ENCODE results near the gene ADAMTS17.

The ADAMTS17 gene

DNA sequence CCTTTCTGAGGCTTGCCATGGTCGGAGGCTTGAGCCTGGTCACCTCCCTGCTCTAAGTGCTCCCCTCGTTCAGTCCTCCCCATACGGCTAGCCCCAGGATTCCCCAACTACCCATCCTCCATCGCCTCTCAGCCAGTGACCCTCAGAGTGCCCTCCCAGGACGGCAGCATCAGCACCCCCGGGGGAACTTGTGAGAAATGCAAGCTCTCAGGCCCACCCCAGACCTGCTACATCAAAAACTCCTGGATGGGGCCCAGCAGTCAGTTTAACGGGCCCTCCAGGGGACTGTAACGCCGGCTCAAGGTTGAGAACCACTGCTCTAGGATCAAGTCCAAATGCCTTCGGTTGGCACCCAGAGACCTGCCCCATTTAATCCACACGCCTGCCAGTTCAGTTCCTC, 6.9 kb downstream of the ADAMTS17 start:
- H3K36me3 Mint-ChIP-seq (ENCODE audit: low read depth), result no peaks in the 10 kb centered on the region
- peaks cover 63% of the 10 kb centered on the region for H3K27me3 Mint-ChIP-seq (ENCODE audit: low read depth)
- TF ChIP-seq, protein P1, sequence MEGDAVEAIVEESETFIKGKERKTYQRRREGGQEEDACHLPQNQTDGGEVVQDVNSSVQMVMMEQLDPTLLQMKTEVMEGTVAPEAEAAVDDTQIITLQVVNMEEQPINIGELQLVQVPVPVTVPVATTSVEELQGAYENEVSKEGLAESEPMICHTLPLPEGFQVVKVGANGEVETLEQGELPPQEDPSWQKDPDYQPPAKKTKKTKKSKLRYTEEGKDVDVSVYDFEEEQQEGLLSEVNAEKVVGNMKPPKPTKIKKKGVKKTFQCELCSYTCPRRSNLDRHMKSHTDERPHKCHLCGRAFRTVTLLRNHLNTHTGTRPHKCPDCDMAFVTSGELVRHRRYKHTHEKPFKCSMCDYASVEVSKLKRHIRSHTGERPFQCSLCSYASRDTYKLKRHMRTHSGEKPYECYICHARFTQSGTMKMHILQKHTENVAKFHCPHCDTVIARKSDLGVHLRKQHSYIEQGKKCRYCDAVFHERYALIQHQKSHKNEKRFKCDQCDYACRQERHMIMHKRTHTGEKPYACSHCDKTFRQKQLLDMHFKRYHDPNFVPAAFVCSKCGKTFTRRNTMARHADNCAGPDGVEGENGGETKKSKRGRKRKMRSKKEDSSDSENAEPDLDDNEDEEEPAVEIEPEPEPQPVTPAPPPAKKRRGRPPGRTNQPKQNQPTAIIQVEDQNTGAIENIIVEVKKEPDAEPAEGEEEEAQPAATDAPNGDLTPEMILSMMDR (IDR thresholded peaks at IDR 0.05; ENCODE audit: unreplicated experiment in 3 of 3), result no peak
- no peak overlapping the region for H3K27ac Mint-ChIP-seq
- H3K4me3 Mint-ChIP-seq, result no peak overlapping the region
- no peaks in the 10 kb centered on the region for H3K9me3 Mint-ChIP-seq
- H3K4me1 Mint-ChIP-seq, result peaks cover 42% of the 10 kb centered on the region

DNA sequence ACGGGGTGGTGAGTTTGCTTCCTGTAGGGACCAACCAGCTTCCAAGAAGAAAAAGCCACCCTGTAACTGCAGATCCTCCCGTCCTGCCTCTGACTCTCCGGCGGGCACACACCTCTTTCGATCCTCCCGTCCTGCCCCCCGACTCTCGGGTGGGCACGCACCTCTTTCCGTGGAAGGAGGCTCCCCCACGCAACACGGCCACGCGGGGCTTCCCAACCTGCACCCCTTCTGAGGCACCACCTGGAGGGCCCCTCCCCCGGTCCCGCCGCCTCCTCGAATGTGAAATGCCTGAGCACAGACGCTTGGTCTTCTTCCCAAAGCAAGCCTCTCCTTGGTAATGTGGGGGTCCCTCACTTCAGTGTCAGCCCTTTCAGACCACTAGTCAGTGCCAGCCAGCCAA, 7.3 kb downstream of the ADAMTS17 start:
- TF ChIP-seq, protein P1 (IDR thresholded peaks at IDR 0.05; ENCODE audit: unreplicated experiment in 3 of 3), result no peak
- Mint-ChIP-seq H3K4me3 (no peak overlapping the region), H3K9me3 (no peaks in the 10 kb centered on the region), H3K27ac (no peak overlapping the region), H3K4me1 (peaks cover 38% of the 10 kb centered on the region), H3K36me3 (ENCODE audit: low read depth) (no peaks in the 10 kb centered on the region), H3K27me3 (ENCODE audit: low read depth) (peaks cover 62% of the 10 kb centered on the region)

DNA sequence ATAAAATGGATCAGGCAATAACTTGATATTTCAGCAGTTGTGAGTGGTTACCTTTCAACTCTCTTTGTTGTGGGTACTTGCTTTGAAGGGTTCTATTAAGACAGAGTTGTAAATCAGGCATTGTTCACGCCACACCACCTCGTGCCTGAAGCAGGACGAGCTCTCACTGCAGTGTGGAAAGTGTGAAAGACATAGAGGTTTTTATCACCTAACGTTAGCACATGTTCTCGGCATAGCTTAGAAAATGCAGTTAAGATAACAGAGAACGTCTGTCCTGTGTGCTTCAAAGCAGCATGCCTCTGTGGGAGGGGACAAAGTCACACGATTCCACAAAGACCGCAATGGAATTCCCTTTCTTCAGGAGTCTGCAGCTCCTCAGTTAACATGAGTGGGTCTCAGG, 7.8 kb downstream of the ADAMTS17 start:
- Mint-ChIP-seq H3K9me3 (no peaks in the 10 kb centered on the region), H3K36me3 (ENCODE audit: low read depth) (no peaks in the 10 kb centered on the region), H3K4me3 (no peak overlapping the region), H3K27me3 (ENCODE audit: low read depth) (peaks cover 57% of the 10 kb centered on the region), H3K4me1 (peaks cover 34% of the 10 kb centered on the region), H3K27ac (no peak overlapping the region)
- TF ChIP-seq, protein P1 (IDR thresholded peaks at IDR 0.05; ENCODE audit: unreplicated experiment in 3 of 3), result no peak

DNA sequence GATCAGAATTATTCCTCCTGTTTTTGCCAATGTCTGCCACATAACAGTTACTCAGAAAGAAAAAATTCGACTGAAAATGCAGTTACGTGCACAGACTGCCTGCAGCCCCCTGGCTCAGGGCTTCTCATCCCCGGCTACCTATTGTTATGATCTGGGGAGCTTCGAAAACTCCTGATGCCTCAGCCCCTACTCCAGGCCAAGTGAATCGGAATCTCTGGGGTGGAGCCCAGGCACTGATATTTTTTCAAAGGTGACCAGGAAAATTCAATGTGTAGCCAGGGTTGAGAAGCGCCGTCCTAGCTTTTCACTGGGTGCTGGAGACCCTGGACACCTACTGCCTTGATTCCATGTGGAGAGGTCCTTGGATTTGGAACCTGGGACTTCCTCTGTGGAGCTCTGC, 8.5 kb downstream of the ADAMTS17 start:
- Mint-ChIP-seq H3K27me3 (ENCODE audit: low read depth) (peaks cover 50% of the 10 kb centered on the region), H3K27ac (no peak overlapping the region), H3K9me3 (no peaks in the 10 kb centered on the region), H3K36me3 (ENCODE audit: low read depth) (no peaks in the 10 kb centered on the region), H3K4me3 (no peak overlapping the region), H3K4me1 (peaks cover 27% of the 10 kb centered on the region)
- TF ChIP-seq, protein P1 (IDR thresholded peaks at IDR 0.05; ENCODE audit: unreplicated experiment in 3 of 3), result no peak

DNA sequence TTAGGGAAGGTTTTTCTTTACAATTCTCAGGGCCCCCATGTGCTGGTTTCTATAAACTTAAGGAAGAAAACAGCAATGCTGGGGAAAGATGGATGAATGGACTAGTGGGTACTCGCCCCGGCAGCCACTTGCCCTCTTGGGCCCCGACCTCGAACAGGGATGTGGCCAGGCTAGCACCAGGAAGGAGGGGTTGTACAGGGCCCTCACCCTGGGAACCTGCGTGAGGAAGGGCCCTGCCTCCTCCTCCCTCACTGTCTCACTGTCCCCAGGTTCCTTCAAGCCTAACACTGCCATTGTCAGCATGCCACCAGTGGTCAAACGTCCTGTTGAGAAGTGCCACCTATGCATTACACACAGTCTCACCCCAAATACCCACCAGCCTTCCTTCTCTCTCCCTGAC, 9.1 kb downstream of the ADAMTS17 start:
- H3K27ac Mint-ChIP-seq, result no peak overlapping the region
- TF ChIP-seq, protein P1 (IDR thresholded peaks at IDR 0.05; ENCODE audit: unreplicated experiment in 3 of 3), result no peak
- peaks cover 23% of the 10 kb centered on the region for H3K4me1 Mint-ChIP-seq

DNA sequence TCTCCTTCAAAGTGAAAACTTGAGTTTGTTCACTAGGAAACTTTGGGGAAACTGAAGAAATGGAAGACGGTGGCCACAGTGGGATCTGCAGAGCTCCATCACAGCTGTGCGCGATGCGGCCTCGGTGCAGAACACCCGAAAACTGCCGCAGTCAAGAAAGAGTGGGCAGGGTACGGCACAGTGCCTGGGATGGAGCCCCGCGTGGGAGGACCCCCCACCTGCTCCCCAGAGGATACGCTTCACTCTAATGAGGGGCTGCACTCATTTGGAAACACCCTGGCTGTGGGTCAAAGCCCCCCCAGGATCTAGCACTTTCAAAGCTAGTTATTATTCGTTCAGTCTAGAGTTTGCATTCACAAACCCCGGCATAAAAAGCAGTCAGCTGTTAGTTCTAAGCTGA, 9.5 kb downstream of the ADAMTS17 start:
- no peaks in the 10 kb centered on the region for H3K9me3 Mint-ChIP-seq
- H3K36me3 Mint-ChIP-seq (ENCODE audit: low read depth), result no peaks in the 10 kb centered on the region
- H3K4me3 Mint-ChIP-seq, result no peak overlapping the region
- TF ChIP-seq, protein P1 (IDR thresholded peaks at IDR 0.05; ENCODE audit: unreplicated experiment in 3 of 3), result no peak
- H3K27me3 Mint-ChIP-seq (ENCODE audit: low read depth), result peaks cover 44% of the 10 kb centered on the region
- peaks cover 21% of the 10 kb centered on the region for H3K4me1 Mint-ChIP-seq
- peak overlapping the region in 1 of 3 experiments; percentile 43 for H3K27ac Mint-ChIP-seq

More for the DNA sequence above, 9.1 kb downstream of the ADAMTS17 start:
- no peaks in the 10 kb centered on the region for H3K9me3 Mint-ChIP-seq
- H3K36me3 Mint-ChIP-seq (ENCODE audit: low read depth), result no peaks in the 10 kb centered on the region
- peaks cover 46% of the 10 kb centered on the region for H3K27me3 Mint-ChIP-seq (ENCODE audit: low read depth)
- H3K4me3 Mint-ChIP-seq, result no peak overlapping the region

All from nephron (organoid).